Endothelial cell of hepatic sinusoid (primary cell): ENCODE results near the gene PYM1.

Source experiments
- in situ Hi-C: cut with HindIII; loops from 2 replicates; pipeline ENCODE4 v1.10.0; 2017; ENCODE audit warnings: low sequenced_read_pairs

Gene PYM1

GRCh38 chr12:55927588-55928502 lies at the start of gene PYM1:
PYM1 (minus strand) TSS chr12:55927894; CDS start chr12:55927761, 133 bp downstream.
- in situ Hi-C loops = loop anchor here (5.0 kb wide), 2 partner anchors 46 to 86 kb away; partner anchors contain the start of gene MMP19

- in situ Hi-C loops = loop anchor here (10.0 kb wide), 1 partner anchor 60 kb away; no protein-coding TSS in a partner anchor
These were observed 46.6 kb upstream of the PYM1 start for GRCh38 chr12:55974308-55974730.

DNA sequence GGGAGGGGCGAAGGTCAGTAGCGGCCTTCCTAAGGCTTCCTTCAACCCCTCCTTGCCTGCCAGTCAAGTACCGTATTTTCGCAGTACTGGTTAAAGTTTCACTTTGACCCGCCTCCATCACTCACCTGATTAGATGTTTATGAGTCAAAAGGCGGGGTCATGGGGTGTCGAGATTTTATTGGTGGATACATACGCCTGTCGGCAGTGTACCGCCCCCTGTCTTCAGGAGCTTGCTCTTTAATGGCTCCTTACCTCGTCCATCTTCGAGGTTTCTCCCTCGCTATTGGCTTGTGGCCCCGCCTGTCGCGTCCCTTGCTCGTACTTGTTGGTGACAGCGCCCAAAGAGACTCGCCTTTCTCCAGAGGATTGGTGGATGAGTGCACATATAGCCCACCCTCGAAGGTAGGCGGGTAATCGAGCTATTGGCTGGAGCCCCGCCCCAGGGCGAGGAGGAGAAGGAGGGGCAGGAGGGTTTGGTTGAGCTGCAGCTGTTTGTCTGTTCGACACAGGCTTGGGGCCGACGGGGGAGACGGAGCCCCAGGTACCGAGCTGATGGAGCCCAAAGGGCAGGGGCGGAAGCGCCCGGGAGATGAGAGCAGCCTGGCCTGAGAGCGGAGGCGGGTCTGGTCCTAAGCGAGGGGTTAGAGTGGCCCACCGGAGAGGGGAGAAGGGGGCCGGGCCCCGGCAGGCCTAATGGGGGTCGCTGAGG lies 46.1 kb upstream of the PYM1 start, which contains the start of gene RAB5B:
TSS of gene RAB5B (plus strand) at position 480 of the 709 bp plus-strand sequence. CDS start 12,883 bp downstream, outside the sequence.
- in situ Hi-C loops = loop anchor here (10.0 kb wide), 1 partner anchor 61 kb away; no protein-coding TSS in a partner anchor

DNA sequence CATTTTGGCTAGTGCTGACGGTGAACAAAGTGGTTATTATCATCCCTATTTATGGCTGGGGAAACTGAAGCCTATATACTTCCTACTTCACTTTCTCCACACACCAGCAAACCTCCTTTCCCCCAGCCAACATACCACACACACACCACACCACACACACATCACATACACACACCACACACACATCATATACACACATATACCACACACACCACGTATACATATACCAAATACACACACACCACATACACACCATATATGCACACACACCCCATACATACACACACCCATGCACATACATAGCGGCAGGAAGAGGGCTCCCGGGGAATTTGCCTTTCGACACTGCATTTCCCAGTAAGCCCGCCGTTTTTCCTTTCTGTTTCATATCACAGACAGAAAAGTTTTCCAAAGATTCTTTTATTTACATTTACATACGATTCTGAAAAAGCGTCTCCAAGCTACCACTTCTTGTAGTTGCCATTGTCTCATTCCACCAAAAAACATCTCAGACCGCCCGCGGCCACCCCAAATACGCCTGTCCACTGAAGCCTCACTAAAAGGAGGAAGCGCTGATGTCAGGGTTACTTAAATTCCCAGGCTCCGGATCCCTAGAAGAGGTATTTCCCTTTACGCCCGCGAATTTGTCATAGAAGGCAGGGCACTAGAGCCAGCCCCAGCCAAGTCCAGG lies 45.4 kb upstream of the PYM1 start:
- in situ Hi-C loops = loop anchor here (10.0 kb wide), 1 partner anchor 62 kb away; no protein-coding TSS in a partner anchor

GRCh38 chr12:55972456-55972855 lies 44.8 kb upstream of the PYM1 start:
- in situ Hi-C loops = loop anchor here (10.0 kb wide), 1 partner anchor 62 kb away; no protein-coding TSS in a partner anchor

- in situ Hi-C loops = loop anchor here (10.0 kb wide), 1 partner anchor 63 kb away; no protein-coding TSS in a partner anchor
These were observed 44.3 kb upstream of the PYM1 start for GRCh38 chr12:55972042-55972441.

DNA sequence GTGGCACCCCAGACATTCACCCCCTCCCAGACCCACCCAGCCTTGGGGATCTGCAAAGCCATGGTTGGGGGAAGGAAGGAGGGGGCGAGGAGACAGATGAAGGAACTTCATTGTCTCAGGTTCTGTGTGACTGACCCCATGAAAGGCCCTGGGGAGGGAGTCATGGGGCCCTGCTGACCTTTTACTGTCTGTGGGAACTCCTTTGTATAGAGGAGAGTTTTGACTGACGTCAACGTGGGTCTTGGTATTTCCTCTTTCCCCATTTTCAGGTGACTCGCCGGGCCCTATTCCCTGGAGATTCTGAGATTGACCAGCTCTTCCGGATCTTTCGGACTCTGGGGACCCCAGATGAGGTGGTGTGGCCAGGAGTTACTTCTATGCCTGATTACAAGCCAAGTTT lies 43.1 kb upstream of the PYM1 start:
- in situ Hi-C loops = loop anchor here (10.0 kb wide), 1 partner anchor 64 kb away; no protein-coding TSS in a partner anchor

- in situ Hi-C loops = no loop called here
These were observed 41.7 kb upstream of the PYM1 start for GRCh38 chr12:55969356-55969755.

GRCh38 chr12:55966408-55967281 lies 39.0 kb upstream of the PYM1 start, which contains the start of gene CDK2:
CDK2 (plus strand) TSS chr12:55966830; CDS start chr12:55967009, 179 bp downstream.
- in situ Hi-C loops = no loop called here

- in situ Hi-C loops = no loop called here
These were observed 38.3 kb upstream of the PYM1 start, which contains the start of gene PMEL for GRCh38 chr12:55965941-55966407. PMEL (minus strand) TSS chr12:55966042; CDS start chr12:55966011, 31 bp downstream.

GRCh38 chr12:55965240-55965639 lies 37.5 kb upstream of the PYM1 start:
- in situ Hi-C loops = no loop called here

DNA sequence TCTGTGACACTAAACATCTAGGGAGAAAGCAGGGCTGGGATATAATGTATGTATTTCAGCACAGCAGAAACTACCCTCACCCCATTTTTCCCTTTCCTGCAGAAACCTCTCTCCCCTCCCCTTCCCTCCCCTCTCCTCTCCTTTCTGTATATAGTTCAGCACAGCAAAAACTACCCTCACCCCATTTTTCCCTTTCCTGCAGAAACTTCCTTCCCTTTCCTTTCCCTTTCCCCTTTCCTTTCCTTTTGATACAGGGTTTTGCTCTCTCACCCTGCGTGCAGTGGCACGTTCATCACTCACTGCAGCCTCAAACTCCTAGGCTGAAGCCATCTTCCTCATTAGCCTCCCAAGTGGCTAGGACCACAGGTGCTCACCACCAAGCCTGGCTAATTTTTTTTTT lies 36.1 kb upstream of the PYM1 start:
- in situ Hi-C loops = no loop called here

GRCh38 chr12:55957106-55957859 lies 29.6 kb upstream of the PYM1 start:
- in situ Hi-C loops = loop anchor here (10.0 kb wide), 1 partner anchor 202 kb away; no protein-coding TSS in a partner anchor

- in situ Hi-C loops = loop anchor here (10.0 kb wide), 1 partner anchor 201 kb away; no protein-coding TSS in a partner anchor
These were observed 28.3 kb upstream of the PYM1 start for GRCh38 chr12:55955800-55956508.

- in situ Hi-C loops = loop anchor here (10.0 kb wide), 1 partner anchor 201 kb away; no protein-coding TSS in a partner anchor
These were observed 27.6 kb upstream of the PYM1 start for GRCh38 chr12:55955344-55955743.

GRCh38 chr12:55946553-55946952 lies 18.9 kb upstream of the PYM1 start:
- in situ Hi-C loops = no loop called here

GRCh38 chr12:55942577-55943136 lies 15.0 kb upstream of the PYM1 start:
- in situ Hi-C loops = no loop called here
